NT2/D1 (cell line): Measurements from ENCODE around the gene CLUH.

Experiments
- YY1 ChIP-seq: IDR thresholded peaks from 2 replicates; pipeline ENCODE4 v1.6.1; 2011; ENCODE audit not compliant: insufficient read length, insufficient read depth
- ZNF274 ChIP-seq: IDR thresholded peaks from 2 replicates; pipeline ENCODE4 v1.6.1; 2011; ENCODE audit warnings: mild to moderate bottlenecking, low read depth, low read length

- TF ChIP-seq ZNF274: no peak
- TF ChIP-seq YY1: no peak
Observed at GRCh38 chr17:2700030-2700490, 11.5 kb downstream of the CLUH start.
